ENCODE data around the gene TOLLIP.
"Not testable (repeated sequence)": the region's sequence is repeated elsewhere in the genome, so short reads cannot be mapped to it uniquely, and the experiment has no call there.

The TOLLIP gene

GRCh38 chr11:1261241-1262071, 48.0 kb downstream of the TOLLIP start:
- no peak for DNase-seq

GRCh38 chr11:1260620-1261019, 48.8 kb downstream of the TOLLIP start:
- no peak for DNase-seq

DNA sequence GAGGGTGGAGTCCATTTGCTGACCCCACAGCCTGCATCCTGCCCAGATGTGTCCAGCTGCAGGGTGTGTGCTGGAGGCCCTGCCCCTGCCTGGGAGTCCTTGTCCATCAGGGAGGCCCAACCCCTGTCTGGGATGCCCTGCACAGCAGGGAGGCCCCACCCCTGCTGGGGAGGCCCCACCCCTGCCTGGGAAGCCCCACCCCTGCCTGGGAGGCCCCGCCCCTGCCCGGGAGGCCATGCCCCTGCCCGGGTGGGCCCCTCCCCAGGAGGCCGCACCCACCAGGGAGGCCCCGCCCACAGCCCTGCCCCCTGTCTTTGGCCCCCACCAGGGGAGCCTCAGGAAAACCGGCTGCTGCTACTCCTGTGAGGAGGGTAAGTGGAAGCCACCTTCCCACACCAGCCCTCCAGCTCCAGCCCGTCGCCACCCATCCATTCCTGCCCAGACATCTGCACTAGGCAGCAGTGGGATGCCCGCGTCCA, 49.4 kb downstream of the TOLLIP start:
- DNase-seq, result no peak

- DNase-seq, result no peak
Observed at GRCh38 chr11:1259561-1259960, 49.9 kb downstream of the TOLLIP start.

GRCh38 chr11:1259076-1259461, 50.4 kb downstream of the TOLLIP start:
- no peak for DNase-seq

- DNase-seq, result no peak
Observed at GRCh38 chr11:1258401-1259075, 50.9 kb downstream of the TOLLIP start.

- no peak for DNase-seq
Observed at GRCh38 chr11:1257916-1258315, 51.5 kb downstream of the TOLLIP start.

- no peak for DNase-seq
Observed at GRCh38 chr11:1257366-1257765, 52.1 kb downstream of the TOLLIP start.

DNA sequence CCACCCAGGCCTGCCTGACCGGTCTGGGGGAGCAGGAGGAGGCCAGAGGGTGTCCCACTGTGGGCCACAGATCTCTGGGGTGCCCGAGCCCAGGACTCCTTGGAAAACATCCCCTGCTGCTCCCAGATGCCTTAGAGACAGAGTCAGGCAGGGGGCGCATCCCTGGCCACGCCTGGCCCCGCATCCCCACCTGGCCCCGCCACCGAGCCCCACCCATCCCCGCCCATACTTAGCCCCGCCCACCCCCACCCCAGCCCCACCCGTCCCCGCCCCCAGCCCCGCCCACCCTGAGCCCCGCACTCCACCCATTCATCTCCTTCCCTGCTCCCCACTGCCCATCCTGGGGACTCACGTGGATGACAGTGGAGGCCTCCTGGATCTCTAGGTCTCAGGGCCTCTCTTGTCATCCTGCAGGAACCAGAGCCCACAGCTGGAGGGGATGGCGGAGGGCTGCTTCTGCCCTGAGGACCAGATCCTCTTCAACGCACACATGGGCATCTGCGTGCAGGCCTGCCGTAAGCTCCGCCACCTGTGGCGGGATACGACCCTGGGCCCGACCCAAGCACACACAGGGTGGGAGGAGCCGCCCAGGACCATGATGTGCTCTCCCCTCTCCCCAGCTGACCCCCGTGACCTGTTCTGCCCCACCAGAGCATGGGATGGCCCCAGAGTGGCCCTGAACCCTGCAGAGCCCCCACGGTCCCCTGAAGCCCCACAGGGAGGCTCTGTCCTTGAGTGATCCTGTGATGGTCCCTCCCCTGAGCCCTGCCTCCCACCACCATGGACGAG, 53.0 kb downstream of the TOLLIP start:
- no peak for DNase-seq

GRCh38 chr11:1255151-1255550, 54.3 kb downstream of the TOLLIP start:
- no peak for DNase-seq

DNA sequence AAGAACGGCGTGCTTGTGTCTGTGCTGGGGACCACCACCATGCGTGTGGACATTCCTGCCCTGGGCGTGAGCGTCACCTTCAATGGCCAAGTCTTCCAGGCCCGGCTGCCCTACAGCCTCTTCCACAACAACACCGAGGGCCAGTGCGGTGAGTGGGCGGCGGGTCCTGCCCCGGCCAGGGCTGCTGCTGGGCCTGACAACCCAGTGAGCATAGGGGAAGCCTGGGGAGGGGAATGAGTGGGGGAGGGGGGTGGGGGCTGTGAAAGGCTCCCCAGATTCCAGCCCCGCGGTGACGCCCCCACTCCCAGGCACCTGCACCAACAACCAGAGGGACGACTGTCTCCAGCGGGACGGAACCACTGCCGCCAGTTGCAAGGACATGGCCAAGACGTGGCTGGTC, 54.7 kb downstream of the TOLLIP start:
- DNase-seq, result no peak

DNA sequence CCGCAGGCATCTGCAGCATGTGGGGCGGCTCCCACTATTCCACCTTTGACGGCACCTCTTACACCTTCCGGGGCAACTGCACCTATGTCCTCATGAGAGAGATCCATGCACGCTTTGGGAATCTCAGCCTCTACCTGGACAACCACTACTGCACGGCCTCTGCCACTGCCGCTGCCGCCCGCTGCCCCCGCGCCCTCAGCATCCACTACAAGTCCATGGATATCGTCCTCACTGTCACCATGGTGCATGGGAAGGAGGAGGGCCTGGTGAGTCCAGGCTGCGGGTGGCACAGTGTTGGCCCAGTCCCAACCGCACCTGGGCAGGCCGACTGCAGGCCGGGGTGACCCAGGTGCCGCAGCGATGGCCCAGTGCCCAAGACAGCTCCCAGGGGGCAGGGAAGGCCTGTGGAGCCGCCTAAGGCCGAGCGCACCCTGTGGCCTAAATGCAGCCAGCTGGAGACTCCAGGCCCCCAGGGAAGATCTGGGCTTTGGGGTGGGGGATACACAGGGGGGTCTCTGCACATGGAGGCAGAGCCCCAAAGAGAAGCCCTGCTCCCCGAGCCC, 55.3 kb downstream of the TOLLIP start:
- no peak for DNase-seq

DNA sequence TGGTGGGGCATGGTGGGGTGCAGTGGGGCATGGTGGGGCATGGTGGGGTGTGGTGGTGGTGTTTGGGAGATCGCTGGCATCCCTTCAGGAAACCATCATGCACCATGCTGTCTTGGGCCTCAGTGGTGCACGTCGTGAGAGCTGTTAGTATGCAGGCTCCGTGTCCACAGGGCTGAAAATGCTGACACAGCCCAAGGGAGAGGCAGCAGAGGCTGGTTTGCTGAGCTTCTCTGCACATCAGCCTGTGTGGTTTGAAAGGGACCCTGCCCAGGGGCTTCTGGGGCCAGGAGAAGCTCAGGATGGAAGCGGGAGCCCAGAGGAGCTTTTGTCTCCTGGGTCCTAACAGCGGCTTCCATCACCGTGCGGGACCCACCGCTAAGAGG, 56.3 kb downstream of the TOLLIP start:
- no peak for DNase-seq

DNA sequence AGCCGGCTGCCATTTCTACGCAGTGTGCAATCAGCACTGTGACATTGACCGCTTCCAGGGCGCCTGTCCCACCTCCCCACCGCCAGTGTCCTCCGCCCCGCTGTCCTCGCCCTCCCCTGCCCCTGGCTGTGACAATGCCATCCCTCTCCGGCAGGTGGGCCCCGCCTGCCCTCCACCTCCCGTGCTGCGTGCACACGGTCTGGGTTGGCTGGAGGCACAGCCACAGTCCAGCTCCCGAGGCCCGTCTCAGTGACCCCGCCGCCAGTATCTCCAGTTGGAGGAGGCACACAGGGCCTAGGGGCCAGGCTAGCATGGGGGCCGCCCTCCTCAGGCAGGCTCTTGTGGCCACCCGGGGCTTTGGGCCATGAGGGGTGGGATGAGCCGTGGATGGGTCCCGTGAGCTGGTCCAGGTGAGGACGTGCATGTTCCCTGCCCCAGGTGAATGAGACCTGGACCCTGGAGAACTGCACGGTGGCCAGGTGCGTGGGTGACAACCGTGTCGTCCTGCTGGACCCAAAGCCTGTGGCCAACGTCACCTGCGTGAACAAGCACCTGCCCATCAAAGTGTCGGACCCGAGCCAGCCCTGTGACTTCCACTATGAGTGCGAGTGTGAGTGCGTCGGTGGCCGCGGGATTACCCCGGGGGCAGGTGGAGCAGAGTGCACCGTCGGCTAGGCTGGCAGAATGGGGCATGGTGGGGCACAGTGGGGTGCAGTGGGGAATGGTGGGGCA, 56.9 kb downstream of the TOLLIP start:
- no peak for DNase-seq

- DNase-seq, result no peak
Observed at GRCh38 chr11:1251236-1251770, 58.1 kb downstream of the TOLLIP start.

GRCh38 chr11:1250411-1250810, 59.0 kb downstream of the TOLLIP start:
- DNase-seq, result not testable (repeated sequence)

DNA sequence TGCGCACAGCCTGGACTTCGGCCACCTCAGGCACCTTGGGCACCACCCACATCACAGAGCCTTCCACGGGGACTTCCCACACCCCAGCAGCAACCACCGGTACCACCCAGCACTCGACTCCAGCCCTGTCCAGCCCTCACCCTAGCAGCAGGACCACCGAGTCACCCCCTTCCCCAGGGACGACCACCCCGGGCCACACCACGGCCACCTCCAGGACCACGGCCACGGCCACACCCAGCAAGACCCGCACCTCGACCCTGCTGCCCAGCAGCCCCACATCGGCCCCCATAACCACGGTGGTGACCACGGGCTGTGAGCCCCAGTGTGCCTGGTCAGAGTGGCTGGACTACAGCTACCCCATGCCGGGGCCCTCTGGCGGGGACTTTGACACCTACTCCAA, 60.5 kb downstream of the TOLLIP start:
- DNase-seq, result not testable (repeated sequence)

- not testable (repeated sequence) for DNase-seq
Observed at GRCh38 chr11:1247026-1247425, 62.4 kb downstream of the TOLLIP start.

DNA sequence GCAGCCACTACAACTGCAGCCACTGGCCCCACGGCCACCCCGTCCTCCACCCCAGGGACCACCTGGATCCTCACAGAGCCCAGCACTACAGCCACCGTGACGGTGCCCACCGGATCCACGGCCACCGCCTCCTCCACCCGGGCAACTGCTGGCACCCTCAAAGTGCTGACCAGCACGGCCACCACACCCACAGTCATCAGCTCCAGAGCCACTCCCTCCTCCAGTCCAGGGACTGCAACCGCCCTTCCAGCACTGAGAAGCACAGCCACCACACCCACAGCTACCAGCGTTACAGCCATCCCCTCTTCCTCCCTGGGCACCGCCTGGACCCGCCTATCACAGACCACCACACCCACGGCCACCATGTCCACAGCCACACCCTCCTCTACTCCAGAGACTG, 63.1 kb downstream of the TOLLIP start:
- DNase-seq, result not testable (repeated sequence)

GRCh38 chr11:1245717-1246116, 63.7 kb downstream of the TOLLIP start:
- DNase-seq, result not testable (repeated sequence)

DNA sequence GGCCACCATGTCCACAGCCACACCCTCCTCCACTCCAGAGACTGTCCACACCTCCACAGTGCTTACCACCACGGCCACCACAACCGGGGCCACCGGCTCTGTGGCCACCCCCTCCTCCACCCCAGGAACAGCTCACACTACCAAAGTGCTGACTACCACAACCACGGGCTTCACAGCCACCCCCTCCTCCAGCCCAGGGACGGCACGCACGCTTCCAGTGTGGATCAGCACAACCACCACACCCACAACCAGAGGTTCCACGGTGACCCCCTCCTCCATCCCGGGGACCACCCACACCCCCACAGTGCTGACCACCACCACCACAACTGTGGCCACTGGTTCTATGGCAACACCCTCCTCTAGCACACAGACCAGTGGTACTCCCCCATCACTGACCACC, 64.9 kb downstream of the TOLLIP start:
- DNase-seq, result not testable (repeated sequence)

- not testable (repeated sequence) for DNase-seq
Observed at GRCh38 chr11:1243521-1243920, 65.9 kb downstream of the TOLLIP start.
